HepG2 (cell line): ENCODE data around the gene ATP9B. TPM values are rescaled to one million over a fixed set of nuclear protein-coding genes. Genes with fewer than 3 reads are reported as not detected.
A peak's percentile ranks its signal among the peaks of the same experiment; 100 is the strongest.

Experiments used
- ATAC-seq: fragments of 200-7000 bp; cut with Tn5 transposase; 3 replicates; pipeline ENCODE4 v1.9.1; 2020; ENCODE audit warnings: mild to moderate bottlenecking, moderate library complexity
- BruUV-seq: library from RNA; stranded (reverse); fragments of 400-500 nt; replicated peaks from 2 replicates; lab custom pipeline; 2021; lab: Mats Ljungman, UMichigan
- CTCF ChIA-PET: fragments of 300-600 bp; formaldehyde crosslinking; extraction: SDS; loops from one replicate; lab custom pipeline; 2021; ENCODE audit warnings: low total read pairs, inconsistent platforms, low intra/inter-chr PET ratio; lab: Yijun Ruan, JAX
- POLR2A ChIA-PET: fragments of 350-600 bp; sonication (Branson Sonifier 250); formaldehyde crosslinking; loops from one replicate; lab custom pipeline; 2020; ENCODE audit warnings: antibody characterized with exemption, inconsistent platforms; lab: Yijun Ruan, JAX
- DNase-seq: peaks from one replicate; pipeline ENCODE4 v3.0.0-alpha.2; 2015; ENCODE audit warnings: low spot score
- FAIRE-seq: peaks from 3 replicates; lab custom pipeline; 2011; peaks lifted over from hg19 to GRCh38; lab: Jason Lieb, UNC
- H2AFZ ChIP-seq: one replicate; pipeline ENCODE4 v1.6.1; 2011; ENCODE audit warnings: low read length, inconsistent platforms
- H3K27ac ChIP-seq: fragments of 300-600 bp; 3 replicates; pipeline ENCODE4 v1.8.0; 2011; ENCODE audit warnings: mixed run types, mild to moderate bottlenecking, mixed read lengths, low read length, inconsistent platforms; ENCODE audit not compliant: insufficient read depth; ENCODE audit errors: extremely low read length
- H3K27me3 ChIP-seq, 2 experiments: fragments of 200-600 bp in 1 of 2; 2 replicates in 1 of 2; 3 replicates in 1 of 2; pipeline versions ENCODE4 v1.6.0 to v1.8.0; 2011; ENCODE audit warnings: low read length in 2 of 2, mild to moderate bottlenecking in 2 of 2, moderate library complexity in 2 of 2, inconsistent platforms in 1 of 2; ENCODE audit not compliant: insufficient read depth in 2 of 2, control insufficient read depth in 1 of 2
- H3K36me3 ChIP-seq, 2 experiments: fragments of 200-600 bp in 1 of 2; replicated peaks in 1 of 2; 2 replicates in 1 of 2; 3 replicates in 1 of 2; pipeline versions ENCODE4 v1.5.1 to v1.8.0; 2011; ENCODE audit warnings: low read length in 2 of 2, inconsistent platforms in 1 of 2; ENCODE audit not compliant: insufficient read depth in 2 of 2, control insufficient read depth in 1 of 2
- H3K4me1 ChIP-seq: 2 replicates; pipeline ENCODE4 v1.5.1; 2012; ENCODE audit warnings: low read length, inconsistent platforms; ENCODE audit not compliant: insufficient read depth
- H3K4me2 ChIP-seq: 2 replicates; pipeline ENCODE4 v1.6.0; 2011; ENCODE audit warnings: low read depth, low read length, inconsistent platforms
- H3K4me3 ChIP-seq, 3 experiments: fragments of 200-600 bp in 1 of 3; sonication (generic), shearing (Covaris generic) in 1 of 3; replicated peaks in 1 of 3; 2 replicates each; pipeline ENCODE4 v1.5.1; 2011 to 2016; ENCODE audit warnings: low read length in 3 of 3, inconsistent platforms in 2 of 3, low read depth in 2 of 3, mild to moderate bottlenecking in 2 of 3, control low read depth in 1 of 3, mixed read lengths in 1 of 3; ENCODE audit not compliant: insufficient read depth in 1 of 3
- H3K79me2 ChIP-seq: one replicate; pipeline ENCODE4 v1.6.1; 2011; ENCODE audit warnings: low read length, inconsistent platforms; ENCODE audit not compliant: insufficient read depth
- H3K9ac ChIP-seq: 2 replicates; pipeline ENCODE4 v1.6.0; 2011; ENCODE audit warnings: mild to moderate bottlenecking, low read depth, low read length, inconsistent platforms; ENCODE audit not compliant: insufficient read depth
- H3K9me3 ChIP-seq: 2 replicates; pipeline ENCODE4 v1.5.1; 2012; ENCODE audit warnings: mild to moderate bottlenecking, low read length
- H4K20me1 ChIP-seq: 2 replicates; pipeline ENCODE4 v1.6.0; 2011; ENCODE audit warnings: inconsistent platforms, mild to moderate bottlenecking, low read length, moderate library complexity; ENCODE audit not compliant: insufficient read depth
- ATRX ChIP-seq: sonication (generic); formaldehyde crosslinking; IDR thresholded peaks from 2 replicates; pipeline ENCODE4 v1.4.0; 2020; ENCODE audit warnings: missing genetic modification reagents, borderline replicate concordance
- CENPT ChIP-seq: sonication (generic); formaldehyde crosslinking; IDR thresholded peaks from 2 replicates; pipeline ENCODE4 v1.8.0; 2022; ENCODE audit warnings: low read depth, mild to moderate bottlenecking, moderate library complexity, missing genetic modification reagents
- ETV6 ChIP-seq: sonication (generic); formaldehyde crosslinking; conservative IDR thresholded peaks from 2 replicates; pipeline ENCODE4 v1.4.0; 2020; ENCODE audit warnings: missing genetic modification reagents
- GLMP ChIP-seq: sonication (generic); formaldehyde crosslinking; IDR thresholded peaks from 2 replicates; pipeline ENCODE4 v1.9.0; 2021; ENCODE audit warnings: missing genetic modification reagents, mild to moderate bottlenecking, borderline replicate concordance
- MAFF ChIP-seq: IDR thresholded peaks from 2 replicates; pipeline ENCODE4 v1.6.1; 2011; ENCODE audit warnings: low read depth, low read length, improper control_type of control experiment
- MAFK ChIP-seq, 2 experiments: IDR thresholded peaks in 1 of 2; conservative IDR thresholded peaks in 1 of 2; 2 replicates each; pipeline ENCODE4 v1.6.1; 2011; ENCODE audit warnings: improper control_type of control experiment in 2 of 2, low read length in 2 of 2
- MEIS2 ChIP-seq: sonication (generic); formaldehyde crosslinking; IDR thresholded peaks from 2 replicates; pipeline ENCODE4 v1.9.0; 2021; ENCODE audit warnings: mild to moderate bottlenecking, missing genetic modification reagents
- SMAD1 ChIP-seq: sonication (generic); formaldehyde crosslinking; IDR thresholded peaks from 2 replicates; pipeline ENCODE4 v1.4.0; 2020; ENCODE audit warnings: missing genetic modification reagents, low read depth, mild to moderate bottlenecking, borderline replicate concordance
- SMAD3 ChIP-seq: sonication (generic); formaldehyde crosslinking; IDR thresholded peaks from 2 replicates; pipeline ENCODE4 v1.4.0; 2020; ENCODE audit warnings: missing genetic modification reagents
- TEAD3 ChIP-seq: optimal IDR thresholded peaks from 2 replicates; pipeline ENCODE3; 2016; ENCODE audit warnings: borderline replicate concordance
- ZNF7 ChIP-seq: IDR thresholded peaks from 2 replicates; pipeline ENCODE4 v1.6.1; 2016; ENCODE audit warnings: missing biosample characterization, missing genetic modification reagents
- WGBS: methylation state at CpG from one replicate; pipeline ENCODE4 v1.1.6; 2017; ENCODE audit warnings: low lambda C conversion rate; 5-methylcytosine and 5-hydroxymethylcytosine counted together
- in situ Hi-C: cut with HindIII; loops from 2 replicates; pipeline ENCODE4 v1.10.0; 2017; ENCODE audit warnings: low pct_unique_long_range_greater_than_20kb; ENCODE audit not compliant: extremely low pct_ligation_motif_present
- intact Hi-C: fragments of 100-400 bp; cut with micrococcal nuclease; formaldehyde crosslinking; loops from one replicate; pipeline ENCODE4 v1.10.0; 2022; ENCODE audit not compliant: unreplicated experiment
- polyA plus RNA-seq, 8 experiments: library from polyadenylated mRNA; depleted of rRNA in 3 of 8; stranded (reverse) in 7 of 8; unstranded in 1 of 8; fragments of >200 nt; fragmentation: Illumina TruSeq in 4 of 8; extraction: Trizol in 4 of 8; gene quantifications; 2 replicates each; pipeline versions ENCODE4 v1.2.1 to v1.2.3, GENCODE V29; 2011 to 2016; ENCODE audit warnings: low read depth in 4 of 8, missing spikeins in 1 of 8, mixed read lengths in 1 of 8; ENCODE audit not compliant: insufficient read depth in 1 of 8
- total RNA-seq, 5 experiments: library from RNA; depleted of rRNA; stranded (reverse); fragments of >200 nt; fragmentation: Illumina TruSeq; extraction: Trizol; gene quantifications; 2 replicates each; pipeline ENCODE4 v1.2.3, GENCODE V29; 2016; ENCODE audit warnings: low read depth in 1 of 5

ATP9B gene
- total and polyA plus RNA-seq, 2 of the 13 experiments (the other 11 are each of a cell fraction or from before 2014, with no cell fraction given): 10.8 to 11.3 TPM

GRCh38 chr18:79121746-79122474 is 52.7 kb downstream of the ATP9B start (continued):
- TF ChIP-seq GLMP (CRISPR knock-in tag): no peak
- no peak for TF ChIP-seq SMAD1 (CRISPR knock-in tag)
- TF ChIP-seq TEAD3: no peak
- TF ChIP-seq MAFK (conservative IDR thresholded peaks at IDR 0.05 in 1 of 2, IDR thresholded peaks at IDR 0.05 in 1 of 2; ENCODE audit: low read length in 2 of 2): peak; percentile 15 to 62; a peak in 2 of 4 replicates
- TF ChIP-seq MEIS2 (CRISPR knock-in tag): no peak
- no peak for TF ChIP-seq CENPT (CRISPR knock-in tag)
- peak; percentile 53; the same call in 1 of the 2 replicates for TF ChIP-seq MAFF
- no peak for TF ChIP-seq ETV6 (CRISPR knock-in tag)

- POLR2A ChIA-PET: no interaction called here
- H3K4me2 ChIP-seq: no peak overlapping the region
- no peak overlapping the region for H3K4me3 ChIP-seq
- DNase-seq (no peak), ATAC-seq (no peak), FAIRE-seq (no peak)
- no peak overlapping the region for H2AFZ ChIP-seq
- no peaks in the 10 kb centered on the region for H3K27me3 ChIP-seq
- no peak overlapping the region for H3K9ac ChIP-seq
- WGBS: 89% methylated on average over 2 of the region's 2 CpGs
- no TSS peak for BruUV-seq
- no peak overlapping the region for H3K27ac ChIP-seq
- TF ChIP-seq ATRX (CRISPR knock-in tag) (no peak), ZNF7 (CRISPR knock-in tag) (peak; percentile 65), SMAD3 (CRISPR knock-in tag) (no peak)
- intact Hi-C loops (no loop called here), in situ Hi-C loops (no loop called here)
- no peaks in the 10 kb centered on the region for H3K4me1 ChIP-seq
- no peaks in the 10 kb centered on the region for H3K9me3 ChIP-seq
- no peaks in the 10 kb centered on the region for H3K79me2 ChIP-seq
- no peaks in the 10 kb centered on the region; a peak in 2 of 5 replicates for H3K36me3 ChIP-seq
- no peaks in the 10 kb centered on the region for H4K20me1 ChIP-seq
- CTCF ChIA-PET: no interaction called here
Observed at GRCh38 chr18:79123948-79124347, 54.8 kb downstream of the ATP9B start.
